Measurements from ENCODE around the gene GNPAT.

The GNPAT gene

DNA sequence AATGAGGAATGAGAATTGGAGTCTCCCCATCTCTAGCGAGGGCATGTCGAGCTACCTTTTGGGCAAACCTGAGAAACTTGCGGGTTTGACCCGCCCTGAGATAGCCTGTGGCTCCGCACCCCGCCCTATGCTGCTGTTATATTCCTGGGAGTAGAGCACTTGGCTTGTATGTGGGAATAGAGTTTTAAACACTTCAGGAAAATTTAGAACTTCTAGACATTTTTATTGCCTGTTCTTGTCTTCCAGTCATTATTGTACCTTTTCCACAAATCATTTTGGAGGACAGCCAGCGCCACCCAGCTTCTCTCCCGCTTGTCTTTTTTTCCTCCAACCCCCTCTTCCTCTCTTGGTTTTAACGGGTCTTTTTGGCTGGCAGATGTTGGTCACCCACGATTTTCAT, 738 bp downstream of the GNPAT start:
- Histone ChIP-seq H3K4me1 (ENCODE audit: control insufficient read depth in 1 of 2, insufficient read depth in 2 of 2, low read length in 2 of 2) (peaks cover 25 to 47% of the 10 kb centered on the region in 2 donors), H3K36me3 (ENCODE audit: control insufficient read depth in 1 of 2, insufficient read depth in 2 of 2, low read length in 2 of 2) (peaks cover 17 to 22% of the 10 kb centered on the region in 2 donors), H3K27ac (ENCODE audit: low read depth, low read length) (no peak overlapping the region), H3K9ac (ENCODE audit: low read depth in 1 of 2, low read length in 2 of 2) (peak overlapping the region; percentile 76 to 95), H3K4me3 (ENCODE audit: low read depth in 1 of 2, low read length in 2 of 2) (peak overlapping the region; percentile 90 to 100), H3K9me3 (ENCODE audit: control insufficient read depth in 1 of 2, low read length in 2 of 2) (no peaks in the 10 kb centered on the region), H3K27me3 (ENCODE audit: control insufficient read depth in 1 of 2, insufficient read depth in 2 of 2, low read length in 2 of 2) (no peaks in the 10 kb centered on the region)

DNA sequence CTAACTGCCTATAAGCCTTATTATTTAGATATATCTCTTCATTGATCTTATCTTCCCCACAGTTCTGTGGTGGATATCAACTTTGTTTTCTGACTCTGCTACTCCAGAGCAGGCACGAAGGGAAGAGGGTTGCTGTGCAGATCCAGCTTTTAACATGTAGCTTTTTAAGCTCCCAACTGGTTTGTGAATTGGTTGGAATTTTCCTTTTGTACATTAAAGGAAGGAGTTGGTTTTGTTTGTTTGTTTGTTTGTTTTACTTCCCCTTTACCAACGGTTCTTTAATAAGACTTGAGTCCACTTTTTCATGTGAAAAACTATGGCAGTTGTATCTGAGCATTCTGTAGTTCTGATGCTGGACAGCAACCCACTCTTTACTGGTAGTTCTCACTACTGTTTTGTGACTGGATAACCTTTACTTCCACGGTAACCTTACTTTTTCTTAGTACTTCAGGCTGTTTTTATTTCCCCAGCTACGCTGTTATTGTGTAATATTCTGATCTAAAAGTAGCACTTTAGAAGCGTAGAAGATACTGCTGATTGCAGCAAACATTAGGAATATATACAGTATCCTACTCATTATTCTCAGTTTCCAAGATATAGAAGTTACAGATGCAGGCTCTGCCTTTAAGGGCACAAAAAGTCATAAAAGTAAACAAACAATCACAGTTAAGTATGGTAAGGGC, 1.6 kb downstream of the GNPAT start:
- H3K9me3 ChIP-seq (ENCODE audit: control insufficient read depth in 1 of 2, low read length in 2 of 2), result no peaks in the 10 kb centered on the region
- peak overlapping the region; percentile 90 to 100 for H3K4me3 ChIP-seq (ENCODE audit: low read depth in 1 of 2, low read length in 2 of 2)
- H3K27ac ChIP-seq (ENCODE audit: low read depth, low read length), result no peak overlapping the region
- H3K27me3 ChIP-seq (ENCODE audit: control insufficient read depth in 1 of 2, insufficient read depth in 2 of 2, low read length in 2 of 2), result no peaks in the 10 kb centered on the region
- peaks cover 9 to 20% of the 10 kb centered on the region in 2 donors for H3K36me3 ChIP-seq (ENCODE audit: control insufficient read depth in 1 of 2, insufficient read depth in 2 of 2, low read length in 2 of 2)
- peak overlapping the region; percentile 76 to 95 for H3K9ac ChIP-seq (ENCODE audit: low read depth in 1 of 2, low read length in 2 of 2)
- peaks cover 22 to 38% of the 10 kb centered on the region in 2 donors for H3K4me1 ChIP-seq (ENCODE audit: control insufficient read depth in 1 of 2, insufficient read depth in 2 of 2, low read length in 2 of 2)

DNA sequence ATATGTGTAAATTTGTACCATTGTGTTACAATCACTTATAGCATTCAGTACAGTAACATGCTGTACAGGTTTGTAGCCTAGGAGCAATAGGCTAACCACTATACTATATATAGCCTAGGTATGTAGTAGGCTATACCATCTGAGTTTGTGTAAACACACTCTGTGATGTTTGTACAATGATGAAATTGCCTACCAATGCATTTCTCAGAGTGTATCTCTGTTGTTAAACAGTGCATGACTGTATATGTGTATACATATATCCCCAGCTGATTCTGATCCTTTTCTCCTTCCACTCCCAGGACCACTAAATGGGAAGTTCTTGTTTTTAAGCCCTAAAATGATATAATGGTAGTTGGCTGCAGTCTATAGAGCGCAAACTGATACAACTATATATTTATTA, 7.8 kb downstream of the GNPAT start:
- Histone ChIP-seq H3K9ac (ENCODE audit: low read depth in 1 of 2, low read length in 2 of 2) (no peak overlapping the region), H3K9me3 (ENCODE audit: control insufficient read depth in 1 of 2, low read length in 2 of 2) (no peaks in the 10 kb centered on the region), H3K36me3 (ENCODE audit: control insufficient read depth in 1 of 2, insufficient read depth in 2 of 2, low read length in 2 of 2) (peaks cover 8 to 37% of the 10 kb centered on the region in 2 donors), H3K27me3 (ENCODE audit: control insufficient read depth in 1 of 2, insufficient read depth in 2 of 2, low read length in 2 of 2) (no peaks in the 10 kb centered on the region), H3K4me1 (ENCODE audit: control insufficient read depth in 1 of 2, insufficient read depth in 2 of 2, low read length in 2 of 2) (peaks cover 0 to 6% of the 10 kb centered on the region in 2 donors), H3K27ac (ENCODE audit: low read depth, low read length) (no peak overlapping the region), H3K4me3 (ENCODE audit: low read depth in 1 of 2, low read length in 2 of 2) (no peak overlapping the region)

DNA sequence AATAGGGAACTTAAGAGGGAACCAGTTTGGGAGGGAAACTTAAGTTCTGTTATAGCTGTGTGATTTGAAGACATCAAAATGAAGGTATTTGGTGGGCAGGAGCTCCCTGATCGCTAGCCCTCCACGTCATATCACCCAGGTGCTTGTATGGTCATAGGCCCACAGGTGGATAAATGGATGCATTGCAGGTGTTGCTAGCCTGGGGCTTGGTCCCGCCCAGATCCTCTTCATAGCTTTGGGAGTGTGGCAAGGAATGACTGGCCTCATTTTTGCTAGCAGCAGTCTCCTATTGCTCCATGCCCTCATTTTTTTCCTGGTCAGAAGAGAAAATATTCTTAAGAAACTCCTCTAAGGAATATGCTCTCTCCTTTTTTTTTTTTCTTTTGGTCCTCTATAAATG, 11.3 kb downstream of the GNPAT start:
- H3K9me3 ChIP-seq (ENCODE audit: control insufficient read depth in 1 of 2, low read length in 2 of 2), result no peaks in the 10 kb centered on the region
- no peak overlapping the region for H3K27ac ChIP-seq (ENCODE audit: low read depth, low read length)
- no peak overlapping the region for H3K4me3 ChIP-seq (ENCODE audit: low read depth in 1 of 2, low read length in 2 of 2)
- peaks cover 18 to 52% of the 10 kb centered on the region in 2 donors for H3K36me3 ChIP-seq (ENCODE audit: control insufficient read depth in 1 of 2, insufficient read depth in 2 of 2, low read length in 2 of 2)
- no peaks in the 10 kb centered on the region for H3K4me1 ChIP-seq (ENCODE audit: control insufficient read depth in 1 of 2, insufficient read depth in 2 of 2, low read length in 2 of 2)
- no peak overlapping the region for H3K9ac ChIP-seq (ENCODE audit: low read depth in 1 of 2, low read length in 2 of 2)
- no peaks in the 10 kb centered on the region for H3K27me3 ChIP-seq (ENCODE audit: control insufficient read depth in 1 of 2, insufficient read depth in 2 of 2, low read length in 2 of 2)

DNA sequence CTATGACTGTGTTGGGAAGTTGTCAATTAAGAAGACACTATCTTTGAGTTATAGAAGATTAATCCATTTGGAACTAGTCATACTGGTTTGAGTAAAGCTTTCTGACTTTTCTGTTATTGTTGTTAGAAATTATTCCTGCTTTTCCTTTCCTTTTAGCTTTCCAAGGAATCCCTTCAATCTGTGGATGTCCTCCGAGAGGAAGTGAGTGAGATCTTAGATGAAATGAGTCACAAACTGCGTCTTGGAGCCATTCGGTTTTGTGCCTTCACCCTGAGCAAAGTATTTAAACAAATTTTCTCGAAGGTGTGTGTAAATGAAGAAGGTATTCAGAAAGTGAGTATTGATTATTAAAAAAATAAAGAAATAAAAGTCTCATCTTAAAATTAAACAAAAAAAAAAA, 19.3 kb downstream of the GNPAT start:
- no peaks in the 10 kb centered on the region for H3K4me1 ChIP-seq (ENCODE audit: control insufficient read depth in 1 of 2, insufficient read depth in 2 of 2, low read length in 2 of 2)
- H3K9ac ChIP-seq (ENCODE audit: low read depth in 1 of 2, low read length in 2 of 2), result no peak overlapping the region
- H3K27ac ChIP-seq (ENCODE audit: low read depth, low read length), result no peak overlapping the region
- peaks cover 0 to 10% of the 10 kb centered on the region in 2 donors for H3K9me3 ChIP-seq (ENCODE audit: control insufficient read depth in 1 of 2, low read length in 2 of 2)
- peaks cover 45 to 78% of the 10 kb centered on the region in 2 donors for H3K36me3 ChIP-seq (ENCODE audit: control insufficient read depth in 1 of 2, insufficient read depth in 2 of 2, low read length in 2 of 2)
- H3K4me3 ChIP-seq (ENCODE audit: low read depth in 1 of 2, low read length in 2 of 2), result no peak overlapping the region
- H3K27me3 ChIP-seq (ENCODE audit: control insufficient read depth in 1 of 2, insufficient read depth in 2 of 2, low read length in 2 of 2), result no peaks in the 10 kb centered on the region

DNA sequence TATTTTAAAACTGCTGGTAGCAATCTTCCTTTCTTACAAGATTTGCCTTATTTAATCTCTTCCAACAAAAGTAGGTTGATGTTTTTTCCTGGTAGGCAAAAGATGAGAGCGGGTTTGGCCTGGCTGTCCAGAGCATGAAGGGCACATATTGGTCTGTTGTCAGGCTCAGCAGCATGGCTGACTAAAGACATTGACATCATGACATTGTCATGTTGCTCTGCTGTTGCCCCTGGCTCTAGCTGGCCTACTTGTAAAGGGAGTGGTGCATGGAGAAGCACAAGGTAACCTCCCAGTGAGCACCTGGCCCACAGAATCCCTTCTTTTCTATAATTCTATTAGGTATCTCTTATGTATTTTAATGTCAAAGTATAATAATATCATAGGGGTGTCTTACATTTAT, 23.6 kb downstream of the GNPAT start:
- Histone ChIP-seq H3K36me3 (ENCODE audit: control insufficient read depth in 1 of 2, insufficient read depth in 2 of 2, low read length in 2 of 2) (peaks cover 43 to 84% of the 10 kb centered on the region in 2 donors), H3K9me3 (ENCODE audit: control insufficient read depth in 1 of 2, low read length in 2 of 2) (no peaks in the 10 kb centered on the region), H3K27me3 (ENCODE audit: control insufficient read depth in 1 of 2, insufficient read depth in 2 of 2, low read length in 2 of 2) (no peaks in the 10 kb centered on the region), H3K4me3 (ENCODE audit: low read depth in 1 of 2, low read length in 2 of 2) (no peak overlapping the region), H3K27ac (ENCODE audit: low read depth, low read length) (no peak overlapping the region), H3K9ac (ENCODE audit: low read depth in 1 of 2, low read length in 2 of 2) (no peak overlapping the region), H3K4me1 (ENCODE audit: control insufficient read depth in 1 of 2, insufficient read depth in 2 of 2, low read length in 2 of 2) (no peaks in the 10 kb centered on the region)

DNA sequence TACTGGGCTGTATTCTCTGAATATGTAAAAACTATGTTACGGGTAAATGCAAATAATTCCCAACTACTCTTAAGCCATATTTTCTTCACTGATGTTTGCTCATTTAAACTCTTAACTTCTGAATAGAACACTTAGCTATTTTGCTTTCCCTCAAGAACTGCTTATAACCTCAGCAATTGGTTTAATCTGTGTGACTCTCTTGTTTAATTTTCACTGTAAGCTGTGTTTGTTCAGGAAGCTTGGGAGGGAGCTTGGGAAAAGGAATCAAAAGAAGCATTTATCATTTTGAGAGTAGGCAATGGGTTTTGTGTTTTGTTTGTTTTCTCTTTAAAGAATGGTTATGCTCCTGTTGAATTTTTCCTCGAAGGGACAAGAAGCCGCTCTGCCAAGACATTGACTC, 24.4 kb downstream of the GNPAT start:
- Histone ChIP-seq H3K4me3 (ENCODE audit: low read depth in 1 of 2, low read length in 2 of 2) (no peak overlapping the region), H3K36me3 (ENCODE audit: control insufficient read depth in 1 of 2, insufficient read depth in 2 of 2, low read length in 2 of 2) (peaks cover 40 to 84% of the 10 kb centered on the region in 2 donors), H3K9ac (ENCODE audit: low read depth in 1 of 2, low read length in 2 of 2) (no peak overlapping the region), H3K9me3 (ENCODE audit: control insufficient read depth in 1 of 2, low read length in 2 of 2) (no peaks in the 10 kb centered on the region), H3K4me1 (ENCODE audit: control insufficient read depth in 1 of 2, insufficient read depth in 2 of 2, low read length in 2 of 2) (no peaks in the 10 kb centered on the region), H3K27ac (ENCODE audit: low read depth, low read length) (no peak overlapping the region), H3K27me3 (ENCODE audit: control insufficient read depth in 1 of 2, insufficient read depth in 2 of 2, low read length in 2 of 2) (no peaks in the 10 kb centered on the region)

DNA sequence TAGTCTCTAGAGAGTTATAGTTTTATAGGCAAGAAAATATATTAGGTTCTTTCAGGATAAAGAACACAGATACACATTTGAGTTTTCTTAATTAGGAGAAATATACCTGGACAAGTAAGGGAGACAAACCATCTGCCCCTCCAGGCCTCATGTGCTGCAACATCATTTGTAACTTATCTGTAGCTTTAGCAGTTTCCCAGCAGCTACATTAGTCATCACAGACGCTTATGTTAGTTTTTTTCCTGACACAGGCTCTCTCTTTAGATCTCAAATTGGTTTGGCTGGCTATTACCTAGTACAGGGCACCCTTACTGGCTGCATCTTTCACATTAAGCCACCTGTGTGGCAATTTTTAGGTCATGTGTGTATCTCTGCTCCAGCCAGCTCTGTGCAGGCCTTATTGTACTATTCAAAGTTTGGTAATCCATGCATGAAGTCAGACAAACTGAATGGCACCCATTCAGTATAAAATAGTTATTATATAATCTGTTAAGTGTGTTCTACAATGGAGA, 25.9 kb downstream of the GNPAT start:
- H3K4me1 ChIP-seq (ENCODE audit: control insufficient read depth in 1 of 2, insufficient read depth in 2 of 2, low read length in 2 of 2), result no peaks in the 10 kb centered on the region
- H3K4me3 ChIP-seq (ENCODE audit: low read depth in 1 of 2, low read length in 2 of 2), result no peak overlapping the region
- peaks cover 32 to 84% of the 10 kb centered on the region in 2 donors for H3K36me3 ChIP-seq (ENCODE audit: control insufficient read depth in 1 of 2, insufficient read depth in 2 of 2, low read length in 2 of 2)
- H3K27ac ChIP-seq (ENCODE audit: low read depth, low read length), result no peak overlapping the region
- no peak overlapping the region for H3K9ac ChIP-seq (ENCODE audit: low read depth in 1 of 2, low read length in 2 of 2)
- H3K9me3 ChIP-seq (ENCODE audit: control insufficient read depth in 1 of 2, low read length in 2 of 2), result no peaks in the 10 kb centered on the region
- no peaks in the 10 kb centered on the region for H3K27me3 ChIP-seq (ENCODE audit: control insufficient read depth in 1 of 2, insufficient read depth in 2 of 2, low read length in 2 of 2)

DNA sequence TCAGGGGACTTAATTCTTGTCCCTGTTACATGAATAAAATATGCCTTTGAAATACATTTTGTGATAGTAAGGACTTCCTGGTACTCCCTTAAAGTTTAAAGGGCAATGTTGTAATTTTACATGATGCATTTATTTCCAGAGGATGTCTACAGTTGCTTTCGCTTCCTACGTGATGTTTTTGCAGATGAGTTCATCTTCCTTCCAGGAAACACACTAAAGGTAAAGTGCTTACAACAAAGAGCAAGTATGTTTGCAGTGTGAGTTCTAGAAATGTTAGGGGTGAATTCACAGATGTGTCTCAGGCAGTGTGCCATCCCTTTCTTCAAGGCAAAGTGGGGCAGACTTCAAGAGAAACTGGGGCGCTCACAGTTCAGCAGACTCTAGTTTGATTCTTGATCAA, 31.2 kb downstream of the GNPAT start:
- no peak overlapping the region for H3K9ac ChIP-seq (ENCODE audit: low read depth in 1 of 2, low read length in 2 of 2)
- H3K9me3 ChIP-seq (ENCODE audit: control insufficient read depth in 1 of 2, low read length in 2 of 2), result no peaks in the 10 kb centered on the region
- H3K27me3 ChIP-seq (ENCODE audit: control insufficient read depth in 1 of 2, insufficient read depth in 2 of 2, low read length in 2 of 2), result no peaks in the 10 kb centered on the region
- no peak overlapping the region for H3K27ac ChIP-seq (ENCODE audit: low read depth, low read length)
- H3K4me1 ChIP-seq (ENCODE audit: control insufficient read depth in 1 of 2, insufficient read depth in 2 of 2, low read length in 2 of 2), result peaks cover 0 to 5% of the 10 kb centered on the region in 2 donors
- peaks cover 29 to 76% of the 10 kb centered on the region in 2 donors for H3K36me3 ChIP-seq (ENCODE audit: control insufficient read depth in 1 of 2, insufficient read depth in 2 of 2, low read length in 2 of 2)
- no peak overlapping the region for H3K4me3 ChIP-seq (ENCODE audit: low read depth in 1 of 2, low read length in 2 of 2)

DNA sequence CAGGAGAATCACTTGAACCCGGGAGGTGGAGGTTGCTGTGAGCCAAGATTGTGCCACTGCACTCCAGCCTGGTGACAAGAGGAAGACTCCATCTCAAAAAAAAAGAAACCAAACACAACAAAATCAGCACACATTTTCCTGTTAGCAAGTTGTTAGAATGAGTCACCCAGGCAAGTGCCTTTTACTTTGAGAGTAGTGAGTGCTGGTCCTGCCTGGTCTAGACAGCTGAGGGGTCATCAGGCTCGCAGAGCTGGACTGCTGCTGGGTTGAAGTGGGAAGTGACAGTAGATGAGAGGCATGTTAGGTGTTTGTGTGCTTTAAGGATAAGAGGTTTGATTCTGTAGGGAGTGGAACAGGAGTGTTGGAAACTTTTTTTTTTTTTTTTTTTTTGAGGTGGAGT, 31.9 kb downstream of the GNPAT start:
- no peak overlapping the region for H3K9ac ChIP-seq (ENCODE audit: low read depth in 1 of 2, low read length in 2 of 2)

More for the DNA sequence above, 31.9 kb downstream of the GNPAT start:
- peaks cover 22 to 74% of the 10 kb centered on the region in 2 donors for H3K36me3 ChIP-seq (ENCODE audit: control insufficient read depth in 1 of 2, insufficient read depth in 2 of 2, low read length in 2 of 2)
- no peaks in the 10 kb centered on the region for H3K9me3 ChIP-seq (ENCODE audit: control insufficient read depth in 1 of 2, low read length in 2 of 2)
- no peak overlapping the region for H3K27ac ChIP-seq (ENCODE audit: low read depth, low read length)
- H3K4me1 ChIP-seq (ENCODE audit: control insufficient read depth in 1 of 2, insufficient read depth in 2 of 2, low read length in 2 of 2), result peaks cover 0 to 5% of the 10 kb centered on the region in 2 donors
- H3K4me3 ChIP-seq (ENCODE audit: low read depth in 1 of 2, low read length in 2 of 2), result no peak overlapping the region
- H3K27me3 ChIP-seq (ENCODE audit: control insufficient read depth in 1 of 2, insufficient read depth in 2 of 2, low read length in 2 of 2), result no peaks in the 10 kb centered on the region

Data from duodenal mucosa (tissue), 2 donors.